GM23338 (cell line): ENCODE results near the gene WDR75. TPM values are rescaled to one million over a fixed set of nuclear protein-coding genes. Genes with fewer than 3 reads are reported as not detected.

Source experiments
- ATAC-seq: fragments of 200-7000 bp; cut with Tn5 transposase; 3 replicates; pipeline ENCODE4 v1.9.1; 2020
- DNase-seq: peaks from one replicate; pipeline ENCODE4 v3.0.0-alpha.2; 2015; ENCODE audit warnings: low spot score
- H2AFZ ChIP-seq: fragments of 200-600 bp; sonication (generic); 2 replicates; pipeline ENCODE4 v1.8.0; 2016; ENCODE audit warnings: antibody characterized with exemption, mild to moderate bottlenecking, moderate library complexity
- H3F3A ChIP-seq: fragments of 200-600 bp; sonication (generic); replicated peaks from 2 replicates; pipeline ENCODE4 v1.8.0; 2017; ENCODE audit warnings: antibody characterized with exemption, mixed run types, low read depth
- H3K27ac ChIP-seq: fragments of 200-600 bp; sonication (generic); 2 replicates; pipeline ENCODE4 v1.6.1; 2016; ENCODE audit warnings: low read depth
- H3K27me3 ChIP-seq: fragments of 200-600 bp; sonication (generic); 2 replicates; pipeline ENCODE4 v1.8.0; 2016; ENCODE audit warnings: mild to moderate bottlenecking, mixed run types, moderate library complexity; ENCODE audit not compliant: insufficient read depth
- H3K36me3 ChIP-seq: fragments of 200-600 bp; sonication (generic); 2 replicates; pipeline ENCODE4 v1.8.0; 2016; ENCODE audit warnings: mild to moderate bottlenecking; ENCODE audit not compliant: insufficient read depth
- H3K4me1 ChIP-seq: fragments of 200-600 bp; sonication (generic); 2 replicates; pipeline ENCODE4 v1.8.0; 2016; ENCODE audit warnings: mild to moderate bottlenecking, moderate library complexity; ENCODE audit not compliant: insufficient read depth
- H3K4me2 ChIP-seq: fragments of 200-600 bp; sonication (generic); 2 replicates; pipeline ENCODE4 v1.7.1; 2017; ENCODE audit warnings: mixed run types
- H3K4me3 ChIP-seq: fragments of 200-600 bp; sonication (generic); 2 replicates; pipeline ENCODE4 v1.6.1; 2016; ENCODE audit warnings: mixed run types
- H3K79me2 ChIP-seq: fragments of 200-600 bp; sonication (generic); replicated peaks from 2 replicates; pipeline ENCODE4 v1.8.0; 2017; ENCODE audit warnings: mild to moderate bottlenecking; ENCODE audit not compliant: insufficient read depth
- H3K9me2 ChIP-seq: fragments of 200-600 bp; sonication (generic); 2 replicates; pipeline ENCODE4 v1.8.0; 2017; ENCODE audit not compliant: insufficient read depth
- H4K20me1 ChIP-seq: fragments of 200-600 bp; sonication (generic); replicated peaks from 2 replicates; pipeline ENCODE4 v1.8.0; 2017; ENCODE audit warnings: mild to moderate bottlenecking; ENCODE audit not compliant: insufficient read depth
- H3K27ac Mint-ChIP-seq: 2 replicates; pipeline ENCODE4 v1.8.0; 2020; ENCODE audit warnings: inconsistent platforms, mild to moderate bottlenecking, moderate library complexity, mixed read lengths
- H3K27me3 Mint-ChIP-seq: 3 replicates; pipeline ENCODE4 v1.8.0; 2022; ENCODE audit warnings: low read depth, mild to moderate bottlenecking, moderate library complexity, mixed read lengths, inconsistent platforms; ENCODE audit not compliant: insufficient read depth, poor library complexity
- H3K36me3 Mint-ChIP-seq: 3 replicates; pipeline ENCODE4 v1.8.0; 2021; ENCODE audit warnings: low read depth, mild to moderate bottlenecking, inconsistent platforms, moderate library complexity, mixed read lengths
- H3K4me1 Mint-ChIP-seq: 3 replicates; pipeline ENCODE4 v1.8.0; 2020; ENCODE audit warnings: mild to moderate bottlenecking, inconsistent platforms, mixed read lengths
- H3K4me3 Mint-ChIP-seq: 3 replicates; pipeline ENCODE4 v1.8.0; 2021; ENCODE audit warnings: moderate library complexity, mild to moderate bottlenecking, inconsistent platforms, mixed read lengths
- H3K9me3 Mint-ChIP-seq: 3 replicates; pipeline ENCODE4 v1.8.0; 2020; ENCODE audit warnings: moderate library complexity, mild to moderate bottlenecking, inconsistent platforms, mixed read lengths
- CREB1 ChIP-seq: fragments of 250-450 bp; sonication (Bioruptor Pico); IDR thresholded peaks from 2 replicates; pipeline ENCODE4 v1.5.0; 2020; ENCODE audit warnings: low read depth, mild to moderate bottlenecking, moderate library complexity
- EZH2phosphoT487 ChIP-seq: fragments of 200-600 bp; sonication (generic); IDR thresholded peaks from one replicate; pipeline ENCODE4 v1.8.1; 2018; ENCODE audit warnings: antibody characterized with exemption; ENCODE audit not compliant: unreplicated experiment
- JUNB ChIP-seq: IDR thresholded peaks from one replicate; pipeline ENCODE4 v1.6.1; 2016; ENCODE audit warnings: antibody characterized with exemption; ENCODE audit not compliant: unreplicated experiment
- REST ChIP-seq: IDR thresholded peaks from one replicate; pipeline ENCODE4 v1.6.1; 2018; ENCODE audit warnings: antibody characterized with exemption; ENCODE audit not compliant: unreplicated experiment
- ZNF331 ChIP-seq: fragments of 250-450 bp; sonication (Bioruptor Pico); IDR thresholded peaks from 2 replicates; pipeline ENCODE4 v1.5.0; 2020; ENCODE audit warnings: low read depth, mild to moderate bottlenecking, moderate library complexity
- ZNF462 ChIP-seq: fragments of 250-450 bp; sonication (Bioruptor Pico); IDR thresholded peaks from 2 replicates; pipeline ENCODE4 v1.5.0; 2020; ENCODE audit warnings: mild to moderate bottlenecking, moderate library complexity
- polyA plus RNA-seq: library from polyadenylated mRNA; unstranded; fragments of >200 nt; fragmentation: Nextera tagmentation; extraction: Ambion mirVana; gene quantifications from 2 replicates; pipeline ENCODE4 v1.2.1, GENCODE V29; 2016
- total RNA-seq: library from RNA; depleted of rRNA; stranded (reverse); fragments of >200 nt; shearing (Covaris generic); gene quantifications from 2 replicates; pipeline ENCODE4 v1.2.3, GENCODE V29; 2014

WDR75 gene
- total and polyA plus RNA-seq, 2 experiments from 2014 or later: 57.2 to 80.9 TPM

GRCh38 chr2:189516546-189516945 is 75.3 kb downstream of the WDR75 start:
- no peak overlapping the region for H3K27ac ChIP-seq
- no peak overlapping the region for H3K4me3 ChIP-seq
- TF ChIP-seq ZNF331 (CRISPR knock-in tag) (no peak), ZNF462 (CRISPR knock-in tag) (no peak)
- no peaks in the 10 kb centered on the region for H3K36me3 Mint-ChIP-seq
- no peaks in the 10 kb centered on the region for H3K36me3 ChIP-seq
- H3K27ac Mint-ChIP-seq: no peak overlapping the region
- no peaks in the 10 kb centered on the region for H3K4me1 ChIP-seq
- no peak overlapping the region for H3K4me2 ChIP-seq
- peaks cover 5% of the 10 kb centered on the region for H3K4me1 Mint-ChIP-seq
- H3K79me2 ChIP-seq: no peaks in the 10 kb centered on the region
- peaks cover 3% of the 10 kb centered on the region for H3K27me3 Mint-ChIP-seq
- no peaks in the 10 kb centered on the region for H3F3A ChIP-seq
- no peaks in the 10 kb centered on the region for H3K9me3 Mint-ChIP-seq
- no peak overlapping the region; the same call in 1 of the 2 replicates for H2AFZ ChIP-seq
- H3K9me2 ChIP-seq: no peaks in the 10 kb centered on the region
- H3K4me3 Mint-ChIP-seq: no peak overlapping the region
- no peaks in the 10 kb centered on the region for H4K20me1 ChIP-seq
- ATAC-seq (no peak), DNase-seq (no peak)
- no peaks in the 10 kb centered on the region for H3K27me3 ChIP-seq

GRCh38 chr2:189517847-189518535 is 76.7 kb downstream of the WDR75 start:
- Mint-ChIP-seq H3K27ac (no peak overlapping the region), H3K36me3 (no peaks in the 10 kb centered on the region), H3K4me1 (peaks cover 5% of the 10 kb centered on the region), H3K27me3 (peaks cover 3% of the 10 kb centered on the region), H3K9me3 (no peaks in the 10 kb centered on the region), H3K4me3 (no peak overlapping the region)
- Histone ChIP-seq H4K20me1 (no peaks in the 10 kb centered on the region), H2AFZ (no peak overlapping the region), H3K36me3 (no peaks in the 10 kb centered on the region), H3K9me2 (no peaks in the 10 kb centered on the region), H3K27me3 (no peaks in the 10 kb centered on the region), H3K79me2 (no peaks in the 10 kb centered on the region), H3K4me2 (no peak overlapping the region), H3K4me3 (no peak overlapping the region), H3K27ac (no peak overlapping the region), H3F3A (no peaks in the 10 kb centered on the region), H3K4me1 (no peaks in the 10 kb centered on the region)
- no peak for DNase-seq
- no peak for ATAC-seq
- TF ChIP-seq JUNB: no peak
- no peak for TF ChIP-seq CREB1
- TF ChIP-seq EZH2phosphoT487: no peak
- TF ChIP-seq REST: no peak
- no peak for TF ChIP-seq ZNF331 (CRISPR knock-in tag)
